Measurements from ENCODE around the gene TOB1.

The TOB1 gene

DNA sequence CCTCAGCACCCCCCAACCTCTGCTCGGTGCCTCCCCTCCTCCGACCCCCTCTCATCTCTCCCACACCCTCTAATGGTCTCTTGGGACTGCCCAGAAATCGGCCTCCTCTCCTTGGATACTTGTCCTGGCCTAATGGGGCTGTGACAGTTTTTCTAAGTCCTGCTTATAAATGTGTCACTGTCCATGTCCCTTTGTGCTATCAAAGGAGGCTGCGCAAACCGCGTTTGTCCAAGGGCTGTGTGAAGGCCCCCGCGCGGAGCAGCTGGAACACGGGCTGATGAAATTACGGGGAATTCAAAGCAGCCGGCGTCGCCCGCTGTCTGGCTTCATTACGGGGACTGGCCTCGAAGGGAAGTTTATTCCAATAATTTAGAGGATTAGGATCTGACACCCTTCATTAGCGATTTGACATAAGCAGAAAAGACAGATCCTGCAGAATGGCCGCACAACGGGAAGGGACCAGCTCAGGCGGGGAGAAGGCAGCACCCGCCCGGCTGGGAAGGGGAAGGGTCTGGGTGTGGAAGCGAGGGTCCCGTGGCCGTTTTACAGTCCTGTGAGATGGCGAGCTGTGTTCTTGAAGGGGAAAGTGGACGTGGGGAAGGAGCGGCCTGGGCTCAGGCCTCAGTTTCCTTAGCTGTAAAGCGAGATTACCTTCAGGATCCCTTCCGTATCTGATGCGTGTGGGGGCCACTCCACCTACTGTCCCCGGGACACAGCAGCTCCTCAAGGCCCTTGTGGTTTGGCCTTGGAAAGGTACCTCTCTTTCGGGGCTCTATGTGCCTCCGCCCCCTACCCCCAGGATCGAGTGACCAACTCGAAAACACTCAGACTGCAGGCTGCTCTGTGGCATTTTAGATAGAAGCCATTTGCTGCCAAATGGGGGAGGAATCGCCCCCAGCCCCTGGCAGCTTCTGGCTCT, 32.4 kb downstream of the TOB1 start:
- in situ Hi-C loops (cut with MboI; ENCODE audit: low sequenced_read_pairs), result no loop called here

DNA sequence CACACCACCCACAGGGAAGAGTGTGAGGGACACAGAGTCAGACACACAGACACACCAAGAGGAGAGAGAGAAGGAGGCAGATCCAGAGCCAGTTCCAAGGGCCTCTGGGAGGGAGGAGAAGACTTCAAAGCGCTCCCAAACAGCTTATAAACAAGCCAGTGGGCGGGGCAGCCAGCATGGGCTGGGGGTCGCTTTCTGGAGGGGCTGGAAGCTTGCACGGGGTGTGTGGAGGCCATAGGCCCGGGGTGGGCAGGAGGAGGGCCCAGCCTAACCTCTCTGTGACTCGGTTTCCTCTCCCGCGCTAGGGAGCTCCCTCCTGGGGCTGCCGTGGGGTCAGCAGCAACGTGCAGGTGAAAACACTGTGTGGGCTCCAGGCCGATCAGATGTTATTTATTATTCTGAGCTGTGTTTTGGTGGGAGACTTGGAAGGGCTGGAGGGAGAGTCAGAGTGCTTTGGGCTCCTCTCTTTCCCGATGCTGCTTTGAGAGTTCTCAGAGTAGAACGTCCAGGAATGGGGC, 33.2 kb downstream of the TOB1 start:
- in situ Hi-C loops (cut with MboI; ENCODE audit: low sequenced_read_pairs), result no loop called here

DNA sequence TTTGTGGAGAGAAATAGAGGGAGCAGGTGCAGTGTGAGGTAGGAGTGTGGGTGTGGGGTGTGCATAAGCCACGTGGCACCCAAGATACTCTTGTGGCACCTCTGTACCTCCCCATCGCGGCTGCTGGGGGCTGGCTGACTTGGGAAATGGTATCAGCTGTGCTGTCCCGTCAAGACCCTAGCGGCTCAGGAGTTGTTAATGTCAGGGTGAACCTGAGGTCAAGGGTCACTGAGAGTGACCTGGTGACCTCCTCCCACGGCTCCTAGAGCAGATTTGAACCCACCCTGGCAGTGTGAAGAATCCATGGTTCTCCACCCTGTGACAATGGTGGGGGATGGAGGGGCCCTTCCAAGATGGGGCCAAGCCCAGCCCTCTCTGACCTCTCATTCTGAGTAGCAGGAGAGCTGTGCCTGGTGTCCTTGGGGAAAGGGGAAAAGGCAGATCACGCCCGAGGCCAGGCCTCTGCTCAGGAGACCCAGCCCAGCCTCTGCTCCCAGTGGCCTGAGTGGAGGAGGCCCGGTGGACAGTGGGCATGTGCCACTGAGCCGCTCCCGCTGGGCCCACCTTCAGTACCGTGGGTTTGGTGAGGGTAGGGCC, 33.8 kb downstream of the TOB1 start:
- in situ Hi-C loops (cut with MboI; ENCODE audit: low sequenced_read_pairs), result no loop called here

DNA sequence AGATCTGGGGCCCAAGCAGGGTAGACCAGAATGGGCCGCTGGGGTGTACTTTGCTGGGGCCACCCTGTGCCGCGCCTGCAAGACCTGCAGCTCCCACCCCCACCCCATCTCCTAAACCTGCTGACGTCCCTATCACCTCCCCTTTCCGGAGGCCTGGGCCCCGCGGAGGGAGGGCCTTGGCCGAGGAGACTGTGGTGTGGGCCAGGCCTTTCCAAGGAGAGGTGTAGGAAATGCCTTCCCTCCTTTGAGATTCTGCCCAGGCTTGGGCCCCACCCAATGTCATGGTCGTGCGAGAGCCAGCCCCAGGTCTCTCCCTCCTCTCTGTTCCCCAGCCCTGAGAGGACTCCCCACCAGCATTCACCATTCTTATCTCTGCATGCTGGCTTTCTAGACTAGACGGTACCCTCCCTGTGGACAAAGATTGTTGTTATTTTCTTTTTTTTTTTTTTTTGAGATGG, 34.7 kb downstream of the TOB1 start:
- in situ Hi-C loops (cut with MboI; ENCODE audit: low sequenced_read_pairs), result no loop called here

DNA sequence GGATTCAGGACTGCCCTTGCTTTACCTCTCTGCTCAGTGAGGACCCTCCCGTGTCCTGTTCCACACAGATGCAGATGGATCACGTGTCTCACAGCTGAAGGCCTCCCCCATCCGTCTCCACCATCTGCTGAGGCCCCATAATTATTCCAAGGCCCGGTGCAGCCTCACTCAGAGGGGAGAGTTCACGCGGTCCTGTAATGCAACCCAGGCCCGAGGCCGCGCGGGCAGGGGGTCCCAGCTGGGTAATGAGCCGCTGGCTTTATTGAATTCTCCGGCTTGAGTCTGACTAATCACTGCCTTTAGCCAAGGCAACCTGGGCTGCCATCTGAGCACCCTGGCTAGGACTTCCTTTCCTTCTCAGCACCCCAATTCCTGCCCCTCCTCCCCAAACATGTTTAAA, 35.2 kb downstream of the TOB1 start:
- in situ Hi-C loops (cut with MboI; ENCODE audit: low sequenced_read_pairs), result no loop called here

DNA sequence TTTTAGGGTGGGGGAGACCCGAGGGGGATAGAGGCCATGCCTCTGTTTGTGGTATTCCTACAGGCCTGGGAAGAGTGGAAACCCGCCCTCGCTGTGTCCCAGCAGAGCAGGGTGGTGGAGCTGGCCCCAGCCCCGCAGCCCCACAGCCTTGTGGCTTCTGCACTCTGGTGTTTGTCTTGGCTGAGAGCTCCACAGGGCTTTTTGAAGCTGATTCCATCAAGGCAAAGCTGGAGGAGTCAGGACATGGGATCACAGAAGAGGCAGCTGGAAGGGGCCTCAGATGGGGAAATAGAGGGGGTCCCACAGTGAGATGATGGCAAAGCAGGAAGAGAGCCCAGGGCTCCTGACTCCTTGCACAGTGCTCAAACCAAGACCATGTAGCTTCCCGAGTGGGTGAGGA, 35.8 kb downstream of the TOB1 start:
- in situ Hi-C loops (cut with MboI; ENCODE audit: low sequenced_read_pairs), result no loop called here

DNA sequence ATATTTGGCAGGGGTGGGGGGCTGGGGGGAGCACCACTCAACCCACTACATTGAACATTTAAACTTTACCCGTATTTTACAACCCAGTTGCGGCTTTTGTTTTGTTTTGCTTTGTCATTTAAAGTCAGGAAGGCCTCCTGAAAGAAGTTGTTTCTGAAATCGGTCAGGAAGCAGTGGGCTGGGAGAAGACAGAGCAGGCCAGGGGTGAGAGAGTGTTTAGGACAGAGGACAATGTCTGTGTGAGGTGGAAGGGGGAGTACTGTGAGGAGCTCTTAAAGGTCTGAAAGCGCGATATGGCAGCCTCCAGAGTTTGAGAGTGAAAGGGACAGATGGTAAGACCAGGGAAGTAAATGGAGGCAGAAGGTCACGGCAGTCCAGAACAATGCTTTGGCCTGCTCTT, 36.8 kb downstream of the TOB1 start:
- in situ Hi-C loops (cut with MboI; ENCODE audit: low sequenced_read_pairs), result no loop called here

DNA sequence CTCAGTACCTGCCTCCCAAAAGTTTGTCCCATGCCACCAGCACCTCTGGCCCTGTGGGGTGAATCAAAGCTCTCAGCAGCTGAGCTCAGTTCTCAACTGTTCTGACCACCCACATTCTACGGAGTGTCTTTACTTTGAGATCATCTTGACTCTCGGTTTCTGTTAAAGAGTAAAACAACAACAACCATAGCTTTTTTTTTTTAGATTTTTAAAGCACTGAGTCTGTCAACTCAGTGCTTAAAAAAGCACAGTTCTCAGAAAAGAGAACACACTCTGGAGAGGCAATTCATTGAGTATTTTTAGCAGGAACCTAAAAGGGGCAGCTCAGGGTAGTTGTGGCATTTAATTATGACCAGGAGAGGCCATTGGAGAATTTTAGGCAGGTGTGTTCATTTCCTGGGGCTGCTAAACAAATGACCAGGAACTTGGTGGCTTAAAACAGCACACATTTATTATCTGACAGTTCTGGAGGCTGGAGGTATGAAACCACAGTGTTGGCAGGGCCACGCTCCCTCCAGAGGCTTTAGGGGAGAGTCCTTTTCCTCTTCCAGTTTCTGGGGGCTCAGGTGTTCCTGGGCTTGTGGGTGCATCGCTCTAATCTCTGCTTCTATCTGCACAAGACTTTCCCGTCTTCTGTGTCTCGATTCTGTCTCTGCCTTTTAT, 37.5 kb downstream of the TOB1 start:
- in situ Hi-C loops (cut with MboI; ENCODE audit: low sequenced_read_pairs), result no loop called here

DNA sequence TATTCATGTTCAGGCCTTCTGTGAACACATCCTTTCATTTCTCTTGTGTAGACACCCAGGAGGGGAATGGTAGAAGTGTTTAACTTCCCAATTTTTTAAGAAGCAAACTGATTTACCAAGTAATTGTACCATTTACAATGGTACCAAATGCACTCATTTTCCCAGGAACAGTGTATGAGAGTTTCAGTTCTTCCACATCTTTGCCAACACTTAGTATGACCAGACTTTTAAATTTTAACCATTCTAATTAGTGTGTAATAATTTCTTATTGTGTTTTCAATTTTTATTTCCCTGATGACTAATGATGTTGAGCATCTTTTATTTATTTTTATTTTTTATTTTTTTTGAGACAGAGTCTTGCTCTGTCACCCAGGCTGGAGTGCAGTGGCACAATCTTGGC, 41.0 kb downstream of the TOB1 start:
- in situ Hi-C loops (cut with MboI; ENCODE audit: low sequenced_read_pairs), result no loop called here

DNA sequence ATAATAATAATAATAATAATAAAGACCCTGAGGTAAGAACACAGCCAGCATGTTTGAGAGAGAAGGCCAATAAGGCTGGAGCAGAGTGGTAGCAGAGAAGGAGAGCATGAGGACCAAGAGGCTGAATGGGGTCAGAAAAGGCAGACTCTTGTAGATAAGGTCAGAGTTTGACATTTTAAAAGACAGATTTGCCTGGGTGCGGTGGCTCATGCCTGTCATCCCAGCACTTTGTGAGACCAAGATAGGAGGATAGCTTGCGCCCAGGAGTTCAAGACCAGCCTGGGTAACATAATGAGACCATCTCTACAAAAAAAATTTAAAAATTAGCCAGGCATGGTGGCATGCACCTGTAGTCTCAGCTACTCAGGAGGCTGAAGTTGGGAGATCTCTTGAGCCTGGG, 41.7 kb downstream of the TOB1 start:
- in situ Hi-C loops (cut with MboI; ENCODE audit: low sequenced_read_pairs), result no loop called here

DNA sequence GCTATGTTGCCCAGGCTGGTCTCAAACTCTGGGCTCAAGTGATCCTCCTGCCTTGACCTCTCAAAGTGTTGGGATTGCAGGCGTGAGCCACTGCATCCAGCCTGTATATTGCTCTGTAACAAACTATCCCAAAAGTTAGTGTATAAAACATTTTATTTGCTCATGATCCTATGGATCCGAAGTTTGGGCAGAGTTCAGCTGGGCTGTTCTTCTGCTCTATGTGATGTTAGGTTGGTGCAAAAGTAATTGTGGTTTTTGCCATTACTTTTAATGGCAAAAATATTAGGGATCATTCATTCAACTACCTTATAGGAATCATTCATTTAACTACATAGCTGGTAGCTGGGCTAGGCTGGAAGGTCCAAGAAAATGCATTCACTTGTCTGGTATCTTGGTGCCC, 43.6 kb downstream of the TOB1 start:
- in situ Hi-C loops (cut with MboI; ENCODE audit: low sequenced_read_pairs), result no loop called here

DNA sequence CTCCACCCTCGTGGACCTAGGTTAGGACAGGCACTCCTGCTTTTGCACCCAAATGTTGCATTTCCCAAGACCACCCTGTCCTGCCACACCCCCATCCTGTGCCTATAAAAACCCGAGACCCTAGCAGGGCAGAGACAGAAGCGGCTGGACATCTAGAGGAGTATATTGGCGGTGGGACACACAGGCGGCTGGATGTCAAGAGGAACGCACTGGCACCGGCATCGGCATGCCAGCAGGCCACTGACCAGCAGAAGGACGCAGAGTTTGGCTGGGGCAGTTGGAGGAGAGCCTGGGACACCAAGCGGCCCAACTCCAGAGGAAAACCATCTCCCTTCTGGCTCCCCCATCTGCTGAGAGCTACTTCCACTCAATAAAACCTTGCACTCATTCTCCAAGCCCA, 45.5 kb downstream of the TOB1 start:
- in situ Hi-C loops (cut with MboI; ENCODE audit: low sequenced_read_pairs), result no loop called here

DNA sequence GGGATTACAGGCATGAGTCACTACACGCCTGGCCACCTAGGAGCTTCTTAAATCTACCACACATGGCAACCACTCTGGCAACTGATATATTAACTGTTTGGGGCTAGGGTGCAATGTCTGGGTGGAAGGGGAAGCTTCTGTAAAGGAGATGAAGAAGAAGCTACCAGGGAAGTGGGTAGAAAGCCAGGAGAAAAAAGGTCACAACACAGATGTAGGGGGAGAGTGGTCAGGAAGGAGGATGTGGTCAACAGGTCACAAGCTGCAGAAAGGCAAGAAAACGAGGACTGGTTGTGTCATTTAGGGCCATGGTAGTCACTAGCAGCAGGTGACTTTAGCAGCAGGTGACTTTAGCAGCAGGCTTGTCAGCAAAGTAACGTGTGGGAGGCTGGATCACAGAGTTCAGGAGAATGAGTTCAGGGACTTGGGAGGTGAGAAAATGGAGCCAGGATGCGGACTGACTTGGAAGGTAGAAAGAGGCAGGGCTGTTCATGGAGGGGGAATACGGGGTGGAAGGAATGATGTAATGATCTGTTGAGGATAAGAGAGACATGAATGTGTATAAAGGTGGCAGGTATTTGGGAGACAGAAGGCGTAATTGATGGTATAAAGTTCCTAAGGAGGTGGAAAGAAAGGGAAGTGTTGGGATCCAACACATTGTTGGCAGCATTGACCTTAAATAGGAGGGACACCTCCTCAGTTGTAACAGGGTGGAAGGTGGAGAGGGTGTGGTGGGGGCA, 47.1 kb downstream of the TOB1 start:
- in situ Hi-C loops (cut with MboI; ENCODE audit: low sequenced_read_pairs), result no loop called here

DNA sequence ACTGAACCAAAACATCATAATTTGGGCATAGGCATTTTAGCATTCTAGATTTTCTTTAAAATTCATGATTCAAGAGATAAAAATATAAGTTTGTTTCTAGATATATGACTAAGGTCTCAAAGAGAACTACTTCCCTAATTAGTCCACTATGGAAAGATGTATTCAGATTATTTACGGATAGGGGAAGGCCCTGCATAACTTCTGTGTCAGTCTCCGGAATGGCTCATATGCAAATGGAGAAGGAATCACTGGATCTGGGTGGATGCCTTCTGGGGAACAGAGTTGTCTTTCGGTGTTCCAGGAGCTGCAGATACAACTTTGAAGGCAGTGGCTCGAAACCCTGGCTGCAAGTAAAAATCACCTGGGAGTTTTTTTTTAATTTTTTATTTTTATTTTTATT, 47.9 kb downstream of the TOB1 start:
- in situ Hi-C loops (cut with MboI; ENCODE audit: low sequenced_read_pairs), result no loop called here

DNA sequence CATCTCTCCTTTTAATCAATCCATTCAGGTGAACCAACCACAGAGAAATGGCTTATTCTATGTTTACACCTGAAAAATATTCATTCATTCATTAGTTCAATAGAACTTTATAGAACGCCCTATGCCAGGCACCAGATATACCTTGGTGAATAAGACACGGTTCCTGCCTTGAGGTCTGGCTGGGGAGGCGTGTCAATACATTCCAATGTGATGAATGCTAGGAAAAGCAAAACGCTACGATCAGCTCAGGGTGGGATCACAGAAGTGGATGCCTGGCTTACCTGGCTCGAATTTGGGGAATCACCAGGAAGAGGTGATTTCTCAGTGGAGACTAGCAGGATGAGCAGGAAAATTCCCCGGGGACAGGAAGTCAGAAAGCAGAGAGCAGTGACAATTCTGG, 48.3 kb downstream of the TOB1 start:
- in situ Hi-C loops (cut with MboI; ENCODE audit: low sequenced_read_pairs), result no loop called here

DNA sequence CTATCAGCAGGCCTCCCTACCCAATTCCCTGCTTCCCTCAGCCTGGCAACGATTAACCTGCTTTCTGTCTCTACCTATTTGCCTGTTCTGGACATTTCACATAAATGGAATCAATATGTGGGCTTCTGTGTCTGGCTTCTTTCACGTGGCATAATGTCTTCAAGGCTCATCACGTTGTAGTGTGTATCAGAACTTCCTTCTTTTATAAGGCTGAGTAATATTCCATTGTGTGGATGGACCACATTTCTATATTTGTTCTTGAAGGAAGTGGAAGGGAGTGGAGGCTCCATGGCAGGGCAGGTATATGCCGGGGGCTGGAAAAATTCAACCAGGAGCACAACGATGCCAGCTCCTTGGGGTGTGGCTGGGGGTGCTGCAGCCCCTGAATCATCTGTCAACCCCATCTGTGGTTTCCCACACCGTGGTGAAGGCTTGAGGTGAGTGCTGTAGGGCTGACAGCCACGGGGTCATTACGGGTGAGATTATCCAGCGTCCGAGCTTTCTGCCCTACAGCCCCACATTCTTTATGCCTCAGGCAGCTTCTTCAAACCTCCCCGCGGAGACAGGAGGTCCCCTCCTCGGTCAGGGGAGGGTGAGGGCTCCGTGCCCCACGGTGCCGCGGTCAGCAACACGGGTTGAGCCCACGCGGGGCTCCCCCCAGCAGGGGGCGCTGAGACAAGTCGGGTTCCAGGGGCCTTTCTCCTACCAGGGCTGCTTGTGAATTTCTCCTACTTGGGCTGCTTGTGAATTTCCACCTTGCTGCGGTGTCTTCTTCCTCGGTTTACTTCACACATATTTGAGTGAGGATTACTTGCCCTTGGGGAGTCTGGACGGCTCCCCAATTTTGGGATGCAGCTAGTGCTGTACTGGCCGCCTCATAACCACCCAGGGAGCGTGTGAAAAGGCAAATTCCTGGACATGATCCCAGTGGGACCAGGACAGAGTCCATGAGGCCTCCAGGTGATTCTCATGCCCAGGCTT, 49.1 kb downstream of the TOB1 start:
- in situ Hi-C loops (cut with MboI; ENCODE audit: low sequenced_read_pairs), result no loop called here

DNA sequence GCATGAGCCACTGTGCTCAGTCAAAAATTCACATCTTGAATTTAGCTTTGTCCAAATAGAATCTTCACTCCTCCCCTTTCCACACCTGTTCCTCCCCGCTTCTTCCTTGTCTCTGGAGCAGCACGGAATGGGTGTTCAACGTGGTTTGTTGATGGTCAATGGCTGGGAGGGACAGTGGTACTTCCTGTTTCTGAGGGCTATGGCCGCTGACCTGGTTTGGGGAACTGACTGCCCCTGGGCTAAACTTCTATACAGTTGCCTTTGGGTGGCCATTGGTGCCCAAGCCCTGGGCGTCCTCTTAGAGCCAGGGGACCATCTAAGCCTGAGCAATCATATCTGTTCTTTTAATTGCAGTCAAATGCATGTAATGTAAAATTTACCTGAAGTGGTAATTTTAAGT, 49.9 kb downstream of the TOB1 start:
- in situ Hi-C loops (cut with MboI; ENCODE audit: low sequenced_read_pairs), result no loop called here

DNA sequence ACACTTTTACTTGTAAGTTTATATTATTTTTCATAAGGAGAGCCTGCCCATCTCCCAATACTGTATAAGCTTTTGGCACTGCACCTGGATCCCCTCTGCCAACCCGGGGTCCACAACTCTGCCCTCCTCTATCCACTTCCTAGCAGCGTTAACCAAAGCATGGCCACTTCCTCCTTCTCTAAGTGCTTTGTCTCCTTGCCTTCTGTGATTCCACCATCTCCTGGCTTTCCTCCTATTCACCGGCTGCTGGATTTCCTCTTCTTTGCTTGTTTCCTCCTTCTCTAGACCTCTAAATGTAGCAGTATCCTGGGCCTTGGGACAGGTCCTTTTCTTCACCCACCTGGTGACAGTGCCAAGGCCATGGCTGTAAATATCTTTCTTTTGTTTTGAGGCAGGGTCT, 50.8 kb downstream of the TOB1 start:
- in situ Hi-C loops (cut with MboI; ENCODE audit: low sequenced_read_pairs), result no loop called here

DNA sequence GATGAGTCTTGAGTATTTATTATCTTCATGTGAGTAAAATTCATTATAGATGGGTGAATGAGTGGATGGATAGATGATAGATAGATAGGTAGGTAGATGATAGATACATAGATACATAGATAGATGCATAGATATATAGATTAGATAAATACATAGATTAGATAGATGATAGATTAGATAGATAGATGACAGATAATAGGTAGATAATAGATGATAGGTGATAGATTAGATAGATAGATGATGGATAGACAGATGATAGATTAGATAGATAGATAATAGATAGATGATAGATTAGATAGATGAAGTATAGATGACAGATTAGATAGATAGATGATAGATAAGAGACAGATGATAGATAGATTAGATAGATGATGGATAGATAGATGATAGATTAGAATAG, 52.6 kb downstream of the TOB1 start:
- in situ Hi-C loops (cut with MboI; ENCODE audit: low sequenced_read_pairs), result no loop called here
